H9 (cell line): ENCODE measurements around the gene PIP4K2A. TPM values are rescaled to one million over a fixed set of nuclear protein-coding genes. Genes with fewer than 3 reads are reported as not detected.

ENCODE experiments used
- DNase-seq: peaks from one replicate; pipeline ENCODE4 v3.0.0-alpha.2; 2017
- H2AFZ ChIP-seq: one replicate; pipeline ENCODE4 v1.6.1; 2013; ENCODE audit warnings: mild to moderate bottlenecking, low read length, control low read depth, moderate library complexity
- H2AK5ac ChIP-seq: 2 replicates; pipeline ENCODE4 v1.6.1; 2013; ENCODE audit warnings: low read length, control low read depth, mixed read lengths; ENCODE audit not compliant: insufficient read length
- H2BK120ac ChIP-seq: one replicate; pipeline ENCODE4 v1.6.1; 2013; ENCODE audit warnings: low read depth, mild to moderate bottlenecking, low read length, control low read depth, inconsistent platforms; ENCODE audit not compliant: poor library complexity, severe bottlenecking
- H2BK12ac ChIP-seq: 2 replicates; pipeline ENCODE4 v1.6.1; 2013; ENCODE audit warnings: low read length, control low read depth, mixed read lengths, low read depth; ENCODE audit not compliant: insufficient read length
- H2BK15ac ChIP-seq: 2 replicates; pipeline ENCODE4 v1.6.1; 2013; ENCODE audit warnings: low read depth, low read length, control low read depth
- H2BK20ac ChIP-seq: one replicate; pipeline ENCODE4 v1.6.1; 2013; ENCODE audit warnings: low read depth, mild to moderate bottlenecking, low read length, control low read depth, inconsistent platforms; ENCODE audit not compliant: poor library complexity, severe bottlenecking
- H2BK5ac ChIP-seq: 2 replicates; pipeline ENCODE4 v1.6.1; 2013; ENCODE audit warnings: low read length, control low read depth, mixed read lengths; ENCODE audit not compliant: insufficient read length
- H3K14ac ChIP-seq: 2 replicates; pipeline ENCODE4 v1.6.1; 2013; ENCODE audit warnings: low read length, control low read depth; ENCODE audit not compliant: insufficient read depth
- H3K18ac ChIP-seq: 2 replicates; pipeline ENCODE4 v1.6.1; 2013; ENCODE audit warnings: low read depth, mild to moderate bottlenecking, mixed read lengths, low read length, control low read depth; ENCODE audit not compliant: insufficient read length
- H3K23ac ChIP-seq: 2 replicates; pipeline ENCODE4 v1.6.1; 2013; ENCODE audit warnings: low read length, control low read depth, mixed read lengths, low read depth; ENCODE audit not compliant: insufficient read length
- H3K23me2 ChIP-seq: 2 replicates; pipeline ENCODE4 v1.6.1; 2013; ENCODE audit warnings: low read depth, mild to moderate bottlenecking, mixed read lengths, low read length, control low read depth; ENCODE audit not compliant: insufficient read length, poor library complexity, severe bottlenecking
- H3K27ac ChIP-seq: 2 replicates; pipeline ENCODE4 v1.5.1; 2013; ENCODE audit warnings: low read length, control low read depth, mixed read lengths, low read depth; ENCODE audit not compliant: insufficient read length
- H3K27me3 ChIP-seq: 2 replicates; pipeline ENCODE4 v1.6.1; 2013; ENCODE audit warnings: low read length, control low read depth, inconsistent platforms; ENCODE audit not compliant: insufficient read depth
- H3K4ac ChIP-seq: 2 replicates; pipeline ENCODE4 v1.6.1; 2013; ENCODE audit warnings: low read depth, mild to moderate bottlenecking, control low read depth, inconsistent platforms, low read length, moderate library complexity
- H3K4me1 ChIP-seq: 2 replicates; pipeline ENCODE4 v1.6.1; 2013; ENCODE audit warnings: low read length, control low read depth, inconsistent platforms; ENCODE audit not compliant: insufficient read depth
- H3K4me2 ChIP-seq: 2 replicates; pipeline ENCODE4 v1.6.1; 2013; ENCODE audit warnings: low read length, control low read depth, mixed read lengths; ENCODE audit not compliant: insufficient read length, insufficient read depth
- H3K56ac ChIP-seq: 2 replicates; pipeline ENCODE4 v1.6.1; 2013; ENCODE audit warnings: low read depth, mild to moderate bottlenecking, mixed read lengths, low read length, control low read depth; ENCODE audit not compliant: insufficient read length
- H3K79me1 ChIP-seq: 2 replicates; pipeline ENCODE4 v1.6.1; 2013; ENCODE audit warnings: low read depth, mild to moderate bottlenecking, moderate library complexity, low read length, control low read depth, inconsistent platforms; ENCODE audit not compliant: insufficient read depth, poor library complexity, severe bottlenecking
- H3K79me2 ChIP-seq: 2 replicates; pipeline ENCODE4 v1.6.1; 2013; ENCODE audit warnings: low read length, control low read depth, inconsistent platforms; ENCODE audit not compliant: insufficient read depth
- H3K9ac ChIP-seq: 2 replicates; pipeline ENCODE4 v1.6.1; 2013; ENCODE audit warnings: low read length, control low read depth, mixed read lengths; ENCODE audit not compliant: insufficient read length; ENCODE audit errors: extremely low read depth
- H3K9me3 ChIP-seq: one replicate; pipeline ENCODE4 v1.6.1; 2013; ENCODE audit warnings: low read depth, low read length, inconsistent platforms; ENCODE audit not compliant: control insufficient read depth
- H3T11ph ChIP-seq: one replicate; pipeline ENCODE4 v1.6.1; 2013; ENCODE audit warnings: mild to moderate bottlenecking, low read length, control low read depth, inconsistent platforms
- H4K20me1 ChIP-seq: one replicate; pipeline ENCODE4 v1.6.1; 2013; ENCODE audit not compliant: control insufficient read depth, insufficient read length, insufficient read depth
- H4K5ac ChIP-seq: 2 replicates; pipeline ENCODE4 v1.6.1; 2013; ENCODE audit warnings: low read depth, mild to moderate bottlenecking, mixed read lengths, low read length, control low read depth; ENCODE audit not compliant: insufficient read length
- H4K8ac ChIP-seq: replicated peaks from 2 replicates; pipeline ENCODE4 v1.6.1; 2013; ENCODE audit warnings: low read length, control low read depth, mixed read lengths, low read depth; ENCODE audit not compliant: insufficient read length
- H4K91ac ChIP-seq: 2 replicates; pipeline ENCODE4 v1.6.1; 2013; ENCODE audit warnings: low read depth, mild to moderate bottlenecking, moderate library complexity, mixed read lengths, low read length, control low read depth; ENCODE audit not compliant: insufficient read length
- H3K27ac Mint-ChIP-seq, 3 experiments: 2 replicates in 2 of 3; 3 replicates in 1 of 3; pipeline ENCODE4 v1.8.0; 2020 to 2021; ENCODE audit warnings: mixed read lengths in 3 of 3, mild to moderate bottlenecking in 1 of 3, moderate library complexity in 1 of 3
- H3K27me3 Mint-ChIP-seq: 2 replicates; pipeline ENCODE4 v1.8.0; 2021; ENCODE audit warnings: low read depth, mild to moderate bottlenecking, moderate library complexity, mixed read lengths
- H3K36me3 Mint-ChIP-seq, 3 experiments: 2 replicates in 2 of 3; 3 replicates in 1 of 3; pipeline ENCODE4 v1.8.0; 2020 to 2021; ENCODE audit warnings: low read depth in 3 of 3, mixed read lengths in 3 of 3; ENCODE audit not compliant: insufficient read depth in 1 of 3
- H3K4me1 Mint-ChIP-seq, 2 experiments: 2 replicates each; pipeline ENCODE4 v1.8.0; 2020; ENCODE audit warnings: mixed read lengths in 2 of 2
- H3K4me3 Mint-ChIP-seq, 2 experiments: 2 replicates in 1 of 2; 3 replicates in 1 of 2; pipeline ENCODE4 v1.8.0; 2020 to 2021; ENCODE audit warnings: mild to moderate bottlenecking in 2 of 2, mixed read lengths in 2 of 2, moderate library complexity in 1 of 2
- H3K9me3 Mint-ChIP-seq, 2 experiments: 2 replicates in 1 of 2; 3 replicates in 1 of 2; pipeline ENCODE4 v1.8.0; 2020; ENCODE audit warnings: mild to moderate bottlenecking in 2 of 2, mixed read lengths in 2 of 2, moderate library complexity in 1 of 2
- WGBS: extraction: QIAGEN DNeasy Blood & Tissue Kit; methylation state at CpG from one replicate; pipeline ENCODE4 v1.1.7; 2013; ENCODE audit warnings: missing lambda C conversion rate, low lambda C conversion rate, mixed read lengths; ENCODE audit not compliant: insufficient read length; ENCODE audit errors: extremely low coverage; 5-methylcytosine and 5-hydroxymethylcytosine counted together
- total RNA-seq: library from RNA; stranded (reverse); gene quantifications from 2 replicates; pipeline ENCODE4 v1.2.1, GENCODE V29; 2021
- TF ChIP-seq, protein P1 (sequence below): fragments of 200-600 bp; sonication (generic); conservative IDR thresholded peaks from 3 replicates; pipeline ENCODE4 v1.8.0; 2021; ENCODE audit warnings: antibody characterized with exemption, mild to moderate bottlenecking

PIP4K2A gene
- total RNA-seq, 1 experiment from 2014 or later, result 33.6 TPM

GRCh38 chr10:22720667-22721066 lies 6.3 kb upstream of the PIP4K2A start:
- no peak overlapping the region; a peak in 1 of 7 replicates for H3K27ac Mint-ChIP-seq

More at GRCh38 chr10:22720667-22721066, 6.3 kb upstream of the PIP4K2A start:
- H2BK120ac ChIP-seq, result no peak overlapping the region
- no peak overlapping the region for H3K4ac ChIP-seq
- no peaks in the 10 kb centered on the region for H3K23me2 ChIP-seq
- no peak for DNase-seq
- TF ChIP-seq, protein P1, sequence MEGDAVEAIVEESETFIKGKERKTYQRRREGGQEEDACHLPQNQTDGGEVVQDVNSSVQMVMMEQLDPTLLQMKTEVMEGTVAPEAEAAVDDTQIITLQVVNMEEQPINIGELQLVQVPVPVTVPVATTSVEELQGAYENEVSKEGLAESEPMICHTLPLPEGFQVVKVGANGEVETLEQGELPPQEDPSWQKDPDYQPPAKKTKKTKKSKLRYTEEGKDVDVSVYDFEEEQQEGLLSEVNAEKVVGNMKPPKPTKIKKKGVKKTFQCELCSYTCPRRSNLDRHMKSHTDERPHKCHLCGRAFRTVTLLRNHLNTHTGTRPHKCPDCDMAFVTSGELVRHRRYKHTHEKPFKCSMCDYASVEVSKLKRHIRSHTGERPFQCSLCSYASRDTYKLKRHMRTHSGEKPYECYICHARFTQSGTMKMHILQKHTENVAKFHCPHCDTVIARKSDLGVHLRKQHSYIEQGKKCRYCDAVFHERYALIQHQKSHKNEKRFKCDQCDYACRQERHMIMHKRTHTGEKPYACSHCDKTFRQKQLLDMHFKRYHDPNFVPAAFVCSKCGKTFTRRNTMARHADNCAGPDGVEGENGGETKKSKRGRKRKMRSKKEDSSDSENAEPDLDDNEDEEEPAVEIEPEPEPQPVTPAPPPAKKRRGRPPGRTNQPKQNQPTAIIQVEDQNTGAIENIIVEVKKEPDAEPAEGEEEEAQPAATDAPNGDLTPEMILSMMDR, result no peak
- H2BK5ac ChIP-seq, result no peak overlapping the region
- no peaks in the 10 kb centered on the region for H3K9me3 Mint-ChIP-seq
- no peak overlapping the region for H2BK12ac ChIP-seq
- no peaks in the 10 kb centered on the region for H3K79me2 ChIP-seq
- H3K56ac ChIP-seq, result no peak overlapping the region
- H3K4me1 ChIP-seq, result no peaks in the 10 kb centered on the region; the same call in 1 of the 2 replicates
- no peak overlapping the region for H3K18ac ChIP-seq
- H3K4me2 ChIP-seq, result no peak overlapping the region
- peaks cover 11% of the 10 kb centered on the region for H3K27me3 Mint-ChIP-seq
- no peaks in the 10 kb centered on the region for H4K20me1 ChIP-seq
- no CpG with 5 or more reads among the region's 3 CpGs for WGBS
- no peak overlapping the region for H3K27ac ChIP-seq
- H3K79me1 ChIP-seq, result no peaks in the 10 kb centered on the region
- no peak overlapping the region for H4K8ac ChIP-seq
- H3K4me1 Mint-ChIP-seq, result peaks cover 10 to 11% of the 10 kb centered on the region in 2 experiments; a peak in 3 of 4 replicates
- H3K27me3 ChIP-seq, result no peaks in the 10 kb centered on the region
- H4K91ac ChIP-seq, result no peak overlapping the region
- H3K14ac ChIP-seq, result no peak overlapping the region
- H3K23ac ChIP-seq, result no peak overlapping the region
- no peak overlapping the region for H2AK5ac ChIP-seq
- H3K9ac ChIP-seq, result no peak overlapping the region
- H2BK15ac ChIP-seq, result no peak overlapping the region
- no peak overlapping the region for H3T11ph ChIP-seq
- H3K4me3 Mint-ChIP-seq, result no peak overlapping the region
- no peak overlapping the region for H2BK20ac ChIP-seq
- H2AFZ ChIP-seq, result peak overlapping the region; percentile 40
- no peaks in the 10 kb centered on the region for H3K9me3 ChIP-seq
- H4K5ac ChIP-seq, result no peak overlapping the region
- no peaks in the 10 kb centered on the region for H3K36me3 Mint-ChIP-seq
